WTC11 (cell line): Measurements from ENCODE around the gene CACNA1B.

ENCODE experiments used
- CREM ChIP-seq: sonication (generic); formaldehyde crosslinking; IDR thresholded peaks from 2 replicates; pipeline ENCODE4 v1.8.1; 2022; ENCODE audit warnings: mild to moderate bottlenecking, missing genetic modification reagents, moderate library complexity
- CTCF ChIP-seq: fragments of 200-600 bp; IDR thresholded peaks from 2 replicates; pipeline ENCODE4 v1.8.0; 2022; ENCODE audit warnings: antibody characterized with exemption
- ELF4 ChIP-seq: sonication (generic); formaldehyde crosslinking; IDR thresholded peaks from 2 replicates; pipeline ENCODE4 v1.8.1; 2022; ENCODE audit warnings: low read depth, mild to moderate bottlenecking, moderate library complexity, missing genetic modification reagents
- ZBTB21 ChIP-seq: sonication (generic); formaldehyde crosslinking; IDR thresholded peaks from 2 replicates; pipeline ENCODE4 v1.8.1; 2023; ENCODE audit warnings: mild to moderate bottlenecking, missing genetic modification reagents, borderline replicate concordance

- TF ChIP-seq CREM (CRISPR knock-in tag) (no peak), ZBTB21 (no peak), CTCF (no peak), ELF4 (CRISPR knock-in tag) (no peak)
Measured at GRCh38 chr9:138020795-138021182, 143.2 kb downstream of the CACNA1B start.
